Left hindlimb (tissue), 1 donor: ENCODE measurements around the gene ST6GALNAC3.

Experiments
- DNase-seq: peaks from one replicate; pipeline ENCODE4 v3.0.0-alpha.2; 2018

The ST6GALNAC3 gene

GRCh38 chr1:76471536-76471935 lies 397.0 kb downstream of the ST6GALNAC3 start:
- no peak for DNase-seq

GRCh38 chr1:76473591-76473990 lies 399.0 kb downstream of the ST6GALNAC3 start:
- DNase-seq = no peak

GRCh38 chr1:76474922-76475321 lies 400.4 kb downstream of the ST6GALNAC3 start:
- no peak for DNase-seq

GRCh38 chr1:76477156-76477555 lies 402.6 kb downstream of the ST6GALNAC3 start:
- DNase-seq = no peak

DNA sequence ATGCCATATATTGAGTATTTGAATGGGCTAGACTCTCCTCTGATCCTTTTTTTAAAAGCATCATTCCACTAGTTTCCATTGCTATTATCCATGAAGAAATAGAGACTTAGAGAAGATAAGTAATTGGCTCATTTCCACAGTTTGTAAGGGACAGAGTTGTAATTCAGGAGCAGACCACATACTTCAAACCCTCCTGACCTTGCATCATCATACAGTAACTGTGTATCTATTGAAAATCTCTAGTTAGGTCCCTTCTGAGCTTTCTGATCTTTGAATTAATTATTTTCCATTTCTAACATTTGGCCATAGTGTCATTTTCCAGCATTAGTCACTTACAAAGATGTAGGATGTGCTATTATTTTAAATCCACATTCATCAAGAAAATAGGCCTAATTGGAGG lies 406.3 kb downstream of the ST6GALNAC3 start:
- no peak for DNase-seq

DNA sequence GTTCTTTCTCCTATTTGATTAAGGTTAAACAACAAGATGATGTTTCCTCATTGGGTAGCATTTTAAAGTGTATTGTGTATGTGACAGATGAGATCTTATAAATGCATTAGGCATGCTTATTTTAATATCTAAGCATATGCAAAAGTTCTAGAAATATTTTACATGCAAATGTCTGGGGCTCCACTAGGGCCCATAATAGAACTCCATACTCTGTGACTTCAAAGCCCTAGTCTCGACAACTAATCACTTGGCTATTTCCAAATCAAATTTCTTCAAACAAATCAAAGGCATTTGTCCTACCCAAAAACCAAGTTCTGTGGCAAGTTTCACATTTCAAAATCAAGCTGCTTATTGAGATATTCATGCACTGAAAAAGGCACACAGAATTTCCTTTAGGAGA lies 407.1 kb downstream of the ST6GALNAC3 start:
- no peak for DNase-seq

- no peak for DNase-seq
Observed at GRCh38 chr1:76482272-76482671, 407.7 kb downstream of the ST6GALNAC3 start.

- DNase-seq = no peak
Observed at GRCh38 chr1:76491737-76492136, 417.2 kb downstream of the ST6GALNAC3 start.

- DNase-seq = no peak
Observed at GRCh38 chr1:76492752-76493430, 418.3 kb downstream of the ST6GALNAC3 start.

- DNase-seq = no peak
Observed at GRCh38 chr1:76494807-76495206, 420.3 kb downstream of the ST6GALNAC3 start.

GRCh38 chr1:76496871-76497270 lies 422.3 kb downstream of the ST6GALNAC3 start:
- DNase-seq = no peak

- DNase-seq = no peak
Observed at GRCh38 chr1:76500116-76500515, 425.6 kb downstream of the ST6GALNAC3 start.

GRCh38 chr1:76501136-76501535 lies 426.6 kb downstream of the ST6GALNAC3 start:
- DNase-seq = no peak

GRCh38 chr1:76501586-76502219 lies 427.2 kb downstream of the ST6GALNAC3 start:
- no peak for DNase-seq

- DNase-seq = no peak
Observed at GRCh38 chr1:76503100-76503499, 428.6 kb downstream of the ST6GALNAC3 start.

DNA sequence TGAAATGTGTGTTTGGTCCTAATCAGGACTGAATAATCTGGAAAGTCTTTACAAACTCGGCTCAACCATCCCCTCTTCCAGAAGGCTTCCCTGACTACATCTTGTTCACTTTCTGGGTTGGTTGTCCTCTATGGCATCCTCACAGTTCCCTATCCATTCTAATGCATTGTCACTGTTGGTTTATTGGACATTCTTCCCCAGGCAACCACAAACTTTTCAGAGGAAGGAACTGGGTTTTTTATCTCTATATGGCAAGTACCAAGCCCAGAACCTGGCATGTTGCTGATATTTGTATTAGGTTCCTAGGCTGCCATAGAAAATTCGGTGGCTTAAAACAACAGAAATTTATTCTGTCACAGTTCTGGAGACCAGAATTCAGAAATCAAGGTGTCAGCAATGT lies 429.2 kb downstream of the ST6GALNAC3 start:
- DNase-seq = no peak

DNA sequence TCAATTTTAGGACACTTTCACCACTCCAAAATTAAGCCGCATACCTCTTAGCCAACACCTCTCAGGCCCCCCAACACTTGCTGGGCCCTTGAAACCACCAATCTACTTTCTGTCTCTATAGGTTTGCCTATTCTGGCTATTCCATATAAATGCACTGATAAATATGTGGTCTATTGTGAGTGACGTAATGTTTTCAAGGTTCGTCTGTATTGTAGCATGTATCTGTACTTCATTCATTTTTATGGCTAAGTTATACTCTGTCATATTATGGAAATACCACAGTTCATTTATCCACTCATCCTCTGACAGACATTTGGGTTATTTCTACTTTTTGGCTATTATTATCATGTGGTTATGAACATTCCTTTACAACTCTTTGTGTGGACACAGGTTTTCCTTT lies 432.8 kb downstream of the ST6GALNAC3 start:
- DNase-seq = no peak

DNA sequence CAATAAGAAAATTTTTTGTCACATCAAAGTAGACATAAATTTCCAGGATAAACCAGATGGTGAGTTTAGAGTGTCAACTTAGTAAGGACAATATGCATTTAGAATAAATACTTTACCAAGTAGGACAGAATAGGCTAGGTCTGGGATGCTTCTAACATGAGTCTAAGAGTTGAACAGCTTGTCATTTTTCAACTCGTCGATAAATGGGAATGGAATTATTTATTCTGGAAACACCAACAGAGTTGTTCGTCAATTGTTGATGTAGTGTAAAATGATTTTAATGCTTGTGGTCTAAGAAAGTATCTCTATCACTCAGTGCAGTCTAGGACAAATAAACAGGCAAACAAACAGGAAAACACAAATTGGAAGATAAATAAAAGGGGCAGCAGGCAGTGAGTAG lies 434.3 kb downstream of the ST6GALNAC3 start:
- DNase-seq = no peak

DNA sequence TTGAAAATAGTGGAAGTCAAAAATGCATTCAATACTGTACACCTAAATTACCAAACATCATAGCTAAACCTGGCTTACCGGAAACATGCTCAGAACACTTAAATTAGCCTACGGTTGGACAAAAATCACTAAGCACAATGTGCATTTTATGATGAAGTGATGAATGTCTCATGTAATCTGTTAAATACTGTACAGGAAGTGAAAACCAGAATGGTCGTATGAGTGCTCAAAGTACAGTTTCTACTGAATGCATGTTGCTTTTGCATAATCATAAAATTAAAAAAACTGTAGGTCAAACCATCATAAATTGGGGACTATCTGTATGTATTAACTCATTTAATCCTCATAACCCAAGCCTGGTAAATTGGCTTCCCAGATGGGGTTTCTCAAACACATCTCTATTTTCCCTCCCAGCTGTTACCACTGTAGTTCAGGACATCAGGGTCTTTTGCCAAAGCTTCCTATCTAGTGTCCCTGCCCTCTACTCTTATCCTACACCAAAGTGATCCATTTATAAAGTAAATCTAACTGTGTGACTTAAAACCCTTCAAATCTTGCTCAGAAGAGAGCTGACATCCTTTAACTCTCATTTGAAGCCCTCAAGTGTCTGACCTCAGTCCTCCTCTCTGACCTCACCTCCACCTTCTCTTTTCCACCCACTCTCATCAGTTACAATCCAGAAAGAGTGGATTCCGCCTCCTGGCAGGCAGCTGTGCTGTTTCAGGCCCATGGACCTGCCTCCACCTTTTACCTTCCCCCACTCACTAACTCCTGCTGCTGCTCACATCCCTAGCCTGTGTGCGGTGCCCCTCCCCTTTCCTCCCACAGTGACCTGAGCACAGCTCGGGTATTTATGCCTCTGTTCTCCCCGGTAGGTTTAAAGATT lies 436.4 kb downstream of the ST6GALNAC3 start:
- no peak for DNase-seq

- DNase-seq = no peak
Observed at GRCh38 chr1:76511558-76512179, 437.1 kb downstream of the ST6GALNAC3 start.

DNA sequence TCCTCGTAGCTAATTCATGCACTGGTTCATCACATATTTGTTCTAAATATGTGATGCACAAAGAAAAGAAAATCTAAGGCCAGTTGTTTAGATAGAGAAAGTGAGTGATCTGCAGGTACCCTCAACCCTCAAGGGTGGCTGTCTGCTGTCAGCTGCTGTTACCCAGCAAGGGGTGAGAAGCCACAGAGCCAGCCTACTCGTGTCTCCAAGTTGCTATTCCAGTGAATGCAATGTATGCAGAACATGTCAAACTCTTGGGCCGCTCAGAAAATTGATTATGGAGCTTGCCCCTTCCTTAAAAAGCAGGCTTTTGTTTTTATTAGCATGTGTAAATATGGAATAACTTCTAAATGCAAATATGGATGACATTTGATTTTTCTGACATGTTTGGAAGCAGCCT lies 456.4 kb downstream of the ST6GALNAC3 start:
- no peak for DNase-seq

DNA sequence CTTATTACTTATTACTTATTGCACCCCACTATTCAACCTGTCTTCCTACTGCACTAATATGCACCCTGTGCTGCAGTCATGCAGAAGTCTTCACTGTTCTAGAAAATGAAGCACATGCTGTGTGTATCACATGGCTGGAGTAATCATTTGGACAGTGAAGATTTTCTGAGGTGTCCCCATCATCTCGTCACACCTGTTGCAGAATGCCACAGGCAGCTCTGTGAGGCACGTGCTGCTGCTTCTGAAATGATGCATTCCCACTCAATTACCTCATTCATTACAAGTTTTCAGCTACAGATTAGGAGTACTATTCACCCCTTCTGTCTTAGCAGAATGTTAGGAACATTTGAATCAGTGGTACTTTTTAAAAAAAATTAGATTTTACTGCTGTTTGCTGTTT lies 467.1 kb downstream of the ST6GALNAC3 start:
- no peak for DNase-seq

DNA sequence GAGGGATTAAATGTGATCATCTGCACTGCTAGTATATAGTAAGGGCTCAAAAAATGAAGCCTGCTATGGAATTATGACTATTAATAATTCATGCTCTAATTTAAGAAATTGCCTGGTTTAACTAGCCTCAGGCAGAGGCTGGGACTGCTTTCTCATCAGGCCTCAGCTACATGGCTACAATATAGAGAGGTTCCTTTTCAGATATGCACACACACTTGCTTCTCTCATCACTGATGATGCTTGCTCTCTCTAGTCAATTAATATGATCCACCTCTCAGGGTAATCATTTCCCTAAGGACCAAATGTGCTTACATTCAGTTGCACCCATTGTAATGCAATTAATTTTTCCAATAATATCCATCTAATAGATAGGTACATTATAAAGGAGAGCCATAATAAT lies 467.8 kb downstream of the ST6GALNAC3 start:
- no peak for DNase-seq
